ENCODE results near the gene LPCAT3. TPM values are rescaled to one million over a fixed set of nuclear protein-coding genes. Genes with fewer than 3 reads are reported as not detected.

The LPCAT3 gene
- total and polyA plus RNA-seq, 2 of the 4 experiments (the other 2 are of a cell fraction), result 7.0 to 18.6 TPM

DNA sequence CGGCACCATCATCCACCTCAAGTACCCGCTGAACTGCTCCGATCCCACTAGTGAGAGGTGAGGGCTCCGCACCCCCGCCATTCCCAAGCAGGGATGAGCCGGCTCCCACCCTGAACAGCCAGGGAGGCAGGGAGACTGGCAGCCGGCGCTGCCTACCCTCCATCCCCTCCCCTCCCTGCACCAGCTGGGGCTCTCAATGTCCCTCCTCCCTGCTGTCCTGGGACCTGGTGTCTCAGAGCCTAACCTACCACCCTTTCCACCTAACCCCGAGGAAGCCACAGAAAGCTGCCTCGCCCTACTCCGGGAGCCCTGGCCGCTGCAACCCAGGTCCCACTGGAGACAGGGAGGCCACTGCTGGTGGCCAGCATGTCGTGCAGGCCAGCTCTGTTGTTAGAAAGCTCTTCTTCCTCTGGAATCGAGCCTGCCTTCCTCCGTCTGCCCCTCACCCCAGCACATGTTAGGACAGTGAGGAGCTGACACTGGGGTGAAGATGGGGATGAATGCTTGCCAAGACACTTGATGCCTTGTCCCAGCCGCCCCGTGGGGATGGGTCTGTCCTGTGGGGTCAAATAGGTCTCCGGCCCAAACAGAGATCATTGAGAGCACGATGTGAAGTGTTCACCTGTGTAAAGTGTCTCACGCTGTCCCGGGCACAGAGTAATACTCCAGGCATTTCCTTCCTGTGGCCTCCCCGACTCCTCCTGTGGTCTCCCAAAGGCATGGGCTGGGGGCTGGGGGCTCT, 66.0 kb downstream of the LPCAT3 start (continued):
- TF ChIP-seq, protein P1, sequence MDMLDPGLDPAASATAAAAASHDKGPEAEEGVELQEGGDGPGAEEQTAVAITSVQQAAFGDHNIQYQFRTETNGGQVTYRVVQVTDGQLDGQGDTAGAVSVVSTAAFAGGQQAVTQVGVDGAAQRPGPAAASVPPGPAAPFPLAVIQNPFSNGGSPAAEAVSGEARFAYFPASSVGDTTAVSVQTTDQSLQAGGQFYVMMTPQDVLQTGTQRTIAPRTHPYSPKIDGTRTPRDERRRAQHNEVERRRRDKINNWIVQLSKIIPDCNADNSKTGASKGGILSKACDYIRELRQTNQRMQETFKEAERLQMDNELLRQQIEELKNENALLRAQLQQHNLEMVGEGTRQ (IDR thresholded peaks at IDR 0.05; ENCODE audit: low read depth, low read length), result no peak

DNA sequence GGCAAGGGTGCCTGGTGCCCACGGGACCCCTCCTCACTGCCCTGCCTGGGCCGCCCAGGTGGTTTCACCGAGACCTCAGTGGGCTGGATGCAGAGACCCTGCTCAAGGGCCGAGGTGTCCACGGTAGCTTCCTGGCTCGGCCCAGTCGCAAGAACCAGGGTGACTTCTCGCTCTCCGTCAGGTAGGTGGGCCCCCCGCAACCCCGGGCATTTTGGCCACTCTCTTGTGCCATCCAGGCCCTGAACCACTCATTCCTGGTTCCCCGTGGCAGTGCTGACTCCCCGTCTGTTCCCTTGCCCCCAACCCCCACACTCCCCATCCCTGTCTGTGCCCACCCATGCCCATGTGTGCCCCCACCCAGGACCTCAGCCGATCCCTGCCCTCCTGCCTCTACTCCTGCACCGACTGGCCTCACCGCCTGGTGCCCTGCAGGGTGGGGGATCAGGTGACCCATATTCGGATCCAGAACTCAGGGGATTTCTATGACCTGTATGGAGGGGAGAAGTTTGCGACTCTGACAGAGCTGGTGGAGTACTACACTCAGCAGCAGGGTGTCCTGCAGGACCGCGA, 66.6 kb downstream of the LPCAT3 start:
- no peak overlapping the region for H2BK20ac ChIP-seq (ENCODE audit: low read depth, low read length)
- no peak overlapping the region for H3K27ac ChIP-seq (ENCODE audit: insufficient read depth, low read length)
- H2AK5ac ChIP-seq (ENCODE audit: low read depth, low read length), result no peak overlapping the region
- POLR2A ChIA-PET (ENCODE audit: unreplicated experiment), result no interaction called here
- no peak overlapping the region for H2BK15ac ChIP-seq (ENCODE audit: low read depth, low read length)
- no peak overlapping the region for H2BK120ac ChIP-seq (ENCODE audit: low read depth, low read length)
- H3K18ac ChIP-seq (ENCODE audit: low read depth, low read length), result no peak overlapping the region
- no peaks in the 10 kb centered on the region for H3K27me3 ChIP-seq (ENCODE audit: control insufficient read depth, insufficient read depth, low read length)
- DNase-seq, result no peak
- no peak overlapping the region for H3K4me2 ChIP-seq (ENCODE audit: low read depth, low read length)
- WGBS, 2 experiments (ENCODE audit: extremely low coverage in 2 of 2, insufficient read length in 1 of 2), result 98% methylated on average over 9 of the region's 20 CpGs; no CpG with 5 or more reads in 1 of the 2 experiments
- H4K8ac ChIP-seq (ENCODE audit: low read depth in 2 of 2, low read length in 2 of 2), result no peak overlapping the region
- H3K36me3 ChIP-seq (ENCODE audit: control insufficient read depth, insufficient read depth, low read length), result no peaks in the 10 kb centered on the region
- H3K23ac ChIP-seq (ENCODE audit: low read depth, low read length), result no peak overlapping the region
- peak overlapping the region; percentile 55 for H2AK9ac ChIP-seq (replicated peaks; ENCODE audit: low read depth, low read length, poor library complexity)
- no peak overlapping the region for H4K91ac ChIP-seq (ENCODE audit: insufficient read depth, low read depth, low read length)
- 0 out of 2 replicates have a peak, but pooled peaks cover 2% of the 10 kb centered on the region for H3K4me1 ChIP-seq (ENCODE audit: control insufficient read depth, insufficient read depth, low read length)
- no peak for ATAC-seq (ENCODE audit: low read depth)
- no peak overlapping the region for H3K4me3 ChIP-seq (ENCODE audit: insufficient read depth, low read depth, low read length)
- intact Hi-C loops (cut with micrococcal nuclease) (no loop called here), dilution Hi-C loops (cut with HindIII; ENCODE audit: low sequenced_read_pairs, unreplicated experiment) (no loop called here), in situ Hi-C loops (cut with MboI; ENCODE audit: low sequenced_read_pairs) (no loop called here)
- CTCF ChIA-PET, result interaction anchor here (1.4 kb wide), 1 partner anchor 10 kb away, joined by 4 read pairs; no protein-coding TSS in a partner anchor
- H3K9me3 ChIP-seq (ENCODE audit: control insufficient read depth, insufficient read depth, low read length), result no peaks in the 10 kb centered on the region
- H3K14ac ChIP-seq (replicated peaks; ENCODE audit: low read depth, low read length), result no peak overlapping the region
- no peak overlapping the region for H2BK5ac ChIP-seq (ENCODE audit: low read depth, low read length, poor library complexity, severe bottlenecking)
- no peak overlapping the region for H3K4ac ChIP-seq (ENCODE audit: low read depth, low read length)
- no peaks in the 10 kb centered on the region for H3K9me1 ChIP-seq (ENCODE audit: insufficient read depth, low read length)
- H4K20me1 ChIP-seq (ENCODE audit: insufficient read depth, low read length), result no peaks in the 10 kb centered on the region
- no peak overlapping the region for H2AFZ ChIP-seq (replicated peaks; ENCODE audit: low read length, poor library complexity)
- no peak overlapping the region for H3K56ac ChIP-seq (ENCODE audit: extremely low read depth, insufficient read depth, low read length)
- no peak overlapping the region for H3K9ac ChIP-seq (ENCODE audit: low read depth, low read length)
- BruUV-seq (replicated peaks), result no TSS peak
- H4K5ac ChIP-seq (ENCODE audit: low read depth, low read length), result no peak overlapping the region
- no peaks in the 10 kb centered on the region for H3K79me1 ChIP-seq (ENCODE audit: low read depth in 1 of 2, low read length in 2 of 2)
- TF ChIP-seq SMC3 (IDR thresholded peaks at IDR 0.05; ENCODE audit: low read depth, low read length) (no peak), NFE2L2 (IDR thresholded peaks at IDR 0.05; ENCODE audit: low read depth, low read length) (no peak), RAD21 (IDR thresholded peaks at IDR 0.05; ENCODE audit: low read length) (no peak), RFX5 (IDR thresholded peaks at IDR 0.05; ENCODE audit: low read depth, low read length) (no peak), RCOR1 (IDR thresholded peaks at IDR 0.05; ENCODE audit: insufficient replicate concordance, low read length) (no peak), CEBPB (IDR thresholded peaks at IDR 0.05; ENCODE audit: low read depth, low read length) (no peak), MAFK (IDR thresholded peaks at IDR 0.05; ENCODE audit: low read depth, low read length) (no peak)
- TF ChIP-seq, protein P1 (IDR thresholded peaks at IDR 0.05; ENCODE audit: low read depth, low read length), result no peak
- TF ChIP-seq, protein P2, sequence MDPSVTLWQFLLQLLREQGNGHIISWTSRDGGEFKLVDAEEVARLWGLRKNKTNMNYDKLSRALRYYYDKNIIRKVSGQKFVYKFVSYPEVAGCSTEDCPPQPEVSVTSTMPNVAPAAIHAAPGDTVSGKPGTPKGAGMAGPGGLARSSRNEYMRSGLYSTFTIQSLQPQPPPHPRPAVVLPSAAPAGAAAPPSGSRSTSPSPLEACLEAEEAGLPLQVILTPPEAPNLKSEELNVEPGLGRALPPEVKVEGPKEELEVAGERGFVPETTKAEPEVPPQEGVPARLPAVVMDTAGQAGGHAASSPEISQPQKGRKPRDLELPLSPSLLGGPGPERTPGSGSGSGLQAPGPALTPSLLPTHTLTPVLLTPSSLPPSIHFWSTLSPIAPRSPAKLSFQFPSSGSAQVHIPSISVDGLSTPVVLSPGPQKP (IDR thresholded peaks at IDR 0.05; ENCODE audit: borderline replicate concordance, low read depth, low read length), result no peak
- TF ChIP-seq, protein P3, sequence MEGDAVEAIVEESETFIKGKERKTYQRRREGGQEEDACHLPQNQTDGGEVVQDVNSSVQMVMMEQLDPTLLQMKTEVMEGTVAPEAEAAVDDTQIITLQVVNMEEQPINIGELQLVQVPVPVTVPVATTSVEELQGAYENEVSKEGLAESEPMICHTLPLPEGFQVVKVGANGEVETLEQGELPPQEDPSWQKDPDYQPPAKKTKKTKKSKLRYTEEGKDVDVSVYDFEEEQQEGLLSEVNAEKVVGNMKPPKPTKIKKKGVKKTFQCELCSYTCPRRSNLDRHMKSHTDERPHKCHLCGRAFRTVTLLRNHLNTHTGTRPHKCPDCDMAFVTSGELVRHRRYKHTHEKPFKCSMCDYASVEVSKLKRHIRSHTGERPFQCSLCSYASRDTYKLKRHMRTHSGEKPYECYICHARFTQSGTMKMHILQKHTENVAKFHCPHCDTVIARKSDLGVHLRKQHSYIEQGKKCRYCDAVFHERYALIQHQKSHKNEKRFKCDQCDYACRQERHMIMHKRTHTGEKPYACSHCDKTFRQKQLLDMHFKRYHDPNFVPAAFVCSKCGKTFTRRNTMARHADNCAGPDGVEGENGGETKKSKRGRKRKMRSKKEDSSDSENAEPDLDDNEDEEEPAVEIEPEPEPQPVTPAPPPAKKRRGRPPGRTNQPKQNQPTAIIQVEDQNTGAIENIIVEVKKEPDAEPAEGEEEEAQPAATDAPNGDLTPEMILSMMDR (conservative IDR thresholded peaks at IDR 0.05; ENCODE audit: low read depth, low read length), result no peak

All from IMR-90 (cell line).